ENCODE results near the gene IQSEC1. TPM values are rescaled to one million over a fixed set of nuclear protein-coding genes. Genes with fewer than 3 reads are reported as not detected.

The IQSEC1 gene
- polyA plus RNA-seq, 1 experiment: 4.8 TPM

DNA sequence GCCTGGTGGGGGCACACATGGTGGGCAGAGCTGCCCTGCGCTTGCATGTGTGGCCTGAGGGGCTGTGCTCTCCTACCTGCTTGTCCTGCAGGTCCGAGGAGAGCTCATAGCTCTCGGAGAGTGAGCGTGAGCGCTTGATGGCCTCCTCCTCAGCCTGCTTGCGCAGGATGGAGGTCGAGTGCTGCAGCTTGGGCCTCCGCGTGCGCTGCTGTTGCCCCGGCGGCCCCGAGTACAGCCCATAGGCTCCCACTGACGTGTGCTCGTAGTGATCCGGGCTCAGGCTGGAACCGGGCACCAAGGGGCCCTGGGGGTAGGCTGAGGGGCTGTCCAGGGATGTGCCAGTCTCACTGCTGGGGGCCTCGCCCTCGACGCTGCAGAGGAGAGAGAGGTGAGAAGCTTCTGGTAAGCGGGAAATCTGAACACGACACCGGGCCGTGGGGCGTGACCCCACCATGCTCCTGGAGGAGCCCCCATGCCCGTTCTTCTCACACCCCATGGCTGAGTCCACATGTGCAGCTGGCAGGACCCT, 131.7 kb downstream of the IQSEC1 start:
- H3K27me3 ChIP-seq (ENCODE audit: control insufficient read depth, insufficient read depth, low read length): no peaks in the 10 kb centered on the region
- peaks cover 10% of the 10 kb centered on the region; the same call in 1 of the 2 replicates for H3K36me3 ChIP-seq (ENCODE audit: control insufficient read depth, insufficient read depth, low read length)
- POLR2A ChIA-PET: no interaction called here
- CTCF ChIA-PET: interaction anchor here (1.3 kb wide), 1 partner anchor 53 kb away, joined by 3 read pairs; no protein-coding TSS in a partner anchor
- no peak overlapping the region for H3K4me3 ChIP-seq (ENCODE audit: low read depth, low read length)
- DNase-seq (ENCODE audit: low read depth): no peak
- TF ChIP-seq, protein P1, sequence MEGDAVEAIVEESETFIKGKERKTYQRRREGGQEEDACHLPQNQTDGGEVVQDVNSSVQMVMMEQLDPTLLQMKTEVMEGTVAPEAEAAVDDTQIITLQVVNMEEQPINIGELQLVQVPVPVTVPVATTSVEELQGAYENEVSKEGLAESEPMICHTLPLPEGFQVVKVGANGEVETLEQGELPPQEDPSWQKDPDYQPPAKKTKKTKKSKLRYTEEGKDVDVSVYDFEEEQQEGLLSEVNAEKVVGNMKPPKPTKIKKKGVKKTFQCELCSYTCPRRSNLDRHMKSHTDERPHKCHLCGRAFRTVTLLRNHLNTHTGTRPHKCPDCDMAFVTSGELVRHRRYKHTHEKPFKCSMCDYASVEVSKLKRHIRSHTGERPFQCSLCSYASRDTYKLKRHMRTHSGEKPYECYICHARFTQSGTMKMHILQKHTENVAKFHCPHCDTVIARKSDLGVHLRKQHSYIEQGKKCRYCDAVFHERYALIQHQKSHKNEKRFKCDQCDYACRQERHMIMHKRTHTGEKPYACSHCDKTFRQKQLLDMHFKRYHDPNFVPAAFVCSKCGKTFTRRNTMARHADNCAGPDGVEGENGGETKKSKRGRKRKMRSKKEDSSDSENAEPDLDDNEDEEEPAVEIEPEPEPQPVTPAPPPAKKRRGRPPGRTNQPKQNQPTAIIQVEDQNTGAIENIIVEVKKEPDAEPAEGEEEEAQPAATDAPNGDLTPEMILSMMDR (IDR thresholded peaks at IDR 0.05; ENCODE audit: insufficient read depth, low read depth, low read length): no peak

- no peak overlapping the region for H3K4me3 ChIP-seq (ENCODE audit: low read depth, low read length)
- TF ChIP-seq, protein P1 (IDR thresholded peaks at IDR 0.05; ENCODE audit: insufficient read depth, low read depth, low read length): no peak
- CTCF ChIA-PET: no interaction called here
Measured at GRCh38 chr3:12940854-12941253, 132.4 kb downstream of the IQSEC1 start.

DNA sequence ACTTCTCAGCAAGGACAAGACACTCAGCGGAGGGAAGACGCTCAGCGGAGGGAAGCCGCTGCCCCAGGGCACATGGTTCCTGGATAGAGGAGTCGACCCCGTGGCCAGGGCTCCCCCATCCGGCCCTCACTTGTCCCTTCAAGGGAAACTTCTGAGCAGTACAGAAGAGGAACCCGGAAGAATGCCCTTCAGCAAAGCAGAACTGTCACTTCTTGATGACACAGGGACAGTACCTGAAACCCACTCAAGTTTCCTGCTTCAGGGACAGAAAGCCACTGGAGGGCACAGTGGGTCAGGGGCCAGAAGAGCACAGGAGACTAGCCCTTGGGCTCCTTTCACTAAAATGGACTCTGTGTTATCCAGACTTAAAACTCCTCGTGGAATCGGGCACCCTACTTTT, 134.1 kb downstream of the IQSEC1 start:
- TF ChIP-seq, protein P1 (IDR thresholded peaks at IDR 0.05; ENCODE audit: insufficient read depth, low read depth, low read length): no peak
- no peak for DNase-seq (ENCODE audit: low read depth)
- Histone ChIP-seq H3K36me3 (ENCODE audit: control insufficient read depth, insufficient read depth, low read length) (peaks cover 21% of the 10 kb centered on the region), H3K27me3 (ENCODE audit: control insufficient read depth, insufficient read depth, low read length) (no peaks in the 10 kb centered on the region), H3K4me3 (ENCODE audit: low read depth, low read length) (no peak overlapping the region)
- ChIA-PET CTCF (interaction anchor here (1.8 kb wide), 1 partner anchor 8 kb away, joined by 5 read pairs; no protein-coding TSS in a partner anchor), POLR2A (no interaction called here)

More at GRCh38 chr3:12940854-12941253, 132.4 kb downstream of the IQSEC1 start:
- DNase-seq (ENCODE audit: low read depth): no peak
- peaks cover 17% of the 10 kb centered on the region for H3K36me3 ChIP-seq (ENCODE audit: control insufficient read depth, insufficient read depth, low read length)
- POLR2A ChIA-PET: no interaction called here
- no peaks in the 10 kb centered on the region for H3K27me3 ChIP-seq (ENCODE audit: control insufficient read depth, insufficient read depth, low read length)

DNA sequence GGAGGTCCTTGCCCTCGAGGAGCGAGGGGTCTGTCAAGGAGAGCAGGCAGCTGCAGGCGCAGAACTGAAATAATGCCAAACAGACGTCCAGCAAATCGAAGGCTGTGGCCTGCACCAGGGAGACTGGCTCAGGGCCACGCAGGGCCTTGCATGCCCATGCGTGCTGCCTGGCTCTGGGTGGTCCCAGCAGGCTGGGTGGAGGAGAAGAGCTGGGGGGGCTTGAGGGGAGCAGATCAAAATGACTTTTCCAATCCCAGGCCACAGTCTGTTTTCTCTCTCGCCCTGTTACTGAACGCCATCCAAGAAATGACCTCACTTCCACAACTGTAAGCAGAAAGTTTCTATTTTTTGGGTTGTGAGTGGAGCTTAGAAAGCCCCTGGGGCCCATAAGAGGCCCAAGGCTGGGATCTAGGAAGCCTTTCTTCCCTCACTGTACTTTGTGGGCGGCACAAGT, 134.9 kb downstream of the IQSEC1 start:
- no peak for DNase-seq (ENCODE audit: low read depth)
- TF ChIP-seq, protein P1 (IDR thresholded peaks at IDR 0.05; ENCODE audit: insufficient read depth, low read depth, low read length): no peak
- Histone ChIP-seq H3K27me3 (ENCODE audit: control insufficient read depth, insufficient read depth, low read length) (no peaks in the 10 kb centered on the region), H3K36me3 (ENCODE audit: control insufficient read depth, insufficient read depth, low read length) (peaks cover 23% of the 10 kb centered on the region), H3K4me3 (ENCODE audit: low read depth, low read length) (no peak overlapping the region)
- CTCF ChIA-PET: interaction anchor here (1.2 to 1.8 kb wide), 2 partner anchors 9 to 71 kb away, joined by 5 read pairs; no protein-coding TSS in a partner anchor
- POLR2A ChIA-PET: no interaction called here

- ChIA-PET CTCF (interaction anchor here (1.1 kb wide), 1 partner anchor 21 kb away, joined by 3 read pairs; no protein-coding TSS in a partner anchor), POLR2A (no interaction called here)
Measured at GRCh38 chr3:12935861-12936830, 137.1 kb downstream of the IQSEC1 start.

More at GRCh38 chr3:12935861-12936830, 137.1 kb downstream of the IQSEC1 start:
- TF ChIP-seq, protein P1 (IDR thresholded peaks at IDR 0.05; ENCODE audit: insufficient read depth, low read depth, low read length): no peak
- no peak for DNase-seq (ENCODE audit: low read depth)
- Histone ChIP-seq H3K27me3 (ENCODE audit: control insufficient read depth, insufficient read depth, low read length) (no peaks in the 10 kb centered on the region), H3K4me3 (ENCODE audit: low read depth, low read length) (no peak overlapping the region), H3K36me3 (ENCODE audit: control insufficient read depth, insufficient read depth, low read length) (peaks cover 26% of the 10 kb centered on the region)

Measured in BJ (cell line).